GM18870 (cell line): ENCODE data around the gene PUSL1.

Experiments
- ATAC-seq: cut with Tn5 transposase; IDR thresholded peaks from one replicate; pipeline ENCODE4 v1.9.1; 2021; ENCODE audit warnings: moderate library complexity; ENCODE audit not compliant: unreplicated experiment

The PUSL1 gene

GRCh38 chr1:1307923-1308755 lies at the start of gene PUSL1, which contains the start of gene ACAP3:
PUSL1 (plus strand) TSS chr1:1308597; CDS start chr1:1308644, 47 bp downstream.
ACAP3 (minus strand) TSS chr1:1307930; CDS start chr1:1307815, 115 bp downstream.
- peak; percentile 35 for ATAC-seq

- no peak for ATAC-seq
Measured at GRCh38 chr1:1259119-1259488, 49.3 kb upstream of the PUSL1 start.

GRCh38 chr1:1259540-1259939 lies 48.9 kb upstream of the PUSL1 start:
- no peak for ATAC-seq

GRCh38 chr1:1259951-1260600 lies 48.3 kb upstream of the PUSL1 start:
- ATAC-seq: no peak

- ATAC-seq: no peak
Measured at GRCh38 chr1:1260843-1261560, 47.4 kb upstream of the PUSL1 start.

- ATAC-seq: no peak
Measured at GRCh38 chr1:1262071-1262470, 46.3 kb upstream of the PUSL1 start.

GRCh38 chr1:1262758-1263157 lies 45.6 kb upstream of the PUSL1 start:
- ATAC-seq: no peak

- ATAC-seq: no peak
Measured at GRCh38 chr1:1264026-1264425, 44.4 kb upstream of the PUSL1 start.

- no peak for ATAC-seq
Measured at GRCh38 chr1:1264868-1265272, 43.5 kb upstream of the PUSL1 start.

GRCh38 chr1:1267488-1268283 lies 40.7 kb upstream of the PUSL1 start:
- ATAC-seq: no peak

- no peak for ATAC-seq
Measured at GRCh38 chr1:1268284-1268682, 40.1 kb upstream of the PUSL1 start.

GRCh38 chr1:1270813-1271212 lies 37.6 kb upstream of the PUSL1 start:
- ATAC-seq: no peak

GRCh38 chr1:1272341-1273208 lies 35.8 kb upstream of the PUSL1 start:
- ATAC-seq: no peak

GRCh38 chr1:1273209-1273511 lies 35.2 kb upstream of the PUSL1 start:
- ATAC-seq: no peak

GRCh38 chr1:1273512-1274298 lies 34.7 kb upstream of the PUSL1 start, which contains the start of gene UBE2J2:
UBE2J2 (minus strand) TSS chr1:1273854; CDS start chr1:1267992, 5,862 bp downstream.
- no peak for ATAC-seq

- ATAC-seq: no peak
Measured at GRCh38 chr1:1274299-1274930, 34.0 kb upstream of the PUSL1 start.

GRCh38 chr1:1274931-1275431 lies 33.4 kb upstream of the PUSL1 start:
- no peak for ATAC-seq

- no peak for ATAC-seq
Measured at GRCh38 chr1:1275836-1276235, 32.6 kb upstream of the PUSL1 start.

- ATAC-seq: no peak
Measured at GRCh38 chr1:1278620-1279019, 29.8 kb upstream of the PUSL1 start.
